OCI-LY1 (cell line): ENCODE measurements around the gene ACOT8.

Source experiments
- H2AFZ ChIP-seq: fragments of 200-600 bp; sonication (generic), shearing (Covaris generic); 2 replicates; pipeline ENCODE4 v1.6.0; 2014; ENCODE audit warnings: antibody characterized with exemption, mild to moderate bottlenecking, low read length
- H3F3A ChIP-seq: fragments of 200-600 bp; sonication (generic), shearing (Covaris generic); 2 replicates; pipeline ENCODE4 v1.6.0; 2014; ENCODE audit warnings: mild to moderate bottlenecking, antibody characterized with exemption, low read length, moderate library complexity; ENCODE audit not compliant: insufficient read depth
- H3K27ac ChIP-seq: fragments of 200-600 bp; sonication (generic); 2 replicates; pipeline ENCODE4 v1.5.1; 2014; ENCODE audit warnings: low read length, mixed run types, mild to moderate bottlenecking, low read depth; ENCODE audit not compliant: poor library complexity, severe bottlenecking
- H3K27me3 ChIP-seq: fragments of 200-600 bp; sonication (generic); 2 replicates; pipeline ENCODE4 v1.6.0; 2014; ENCODE audit warnings: antibody characterized with exemption, mild to moderate bottlenecking, low read length, moderate library complexity; ENCODE audit not compliant: insufficient read depth
- H3K36me3 ChIP-seq: fragments of 200-600 bp; sonication (generic); 2 replicates; pipeline ENCODE4 v1.6.1; 2014; ENCODE audit warnings: mild to moderate bottlenecking, antibody characterized with exemption, low read length, moderate library complexity, mixed read lengths; ENCODE audit not compliant: insufficient read depth
- H3K4me1 ChIP-seq: fragments of 200-600 bp; sonication (generic); 2 replicates; pipeline ENCODE4 v1.5.1; 2014; ENCODE audit warnings: mild to moderate bottlenecking, low read length, moderate library complexity; ENCODE audit not compliant: insufficient read depth, severe bottlenecking
- H3K4me2 ChIP-seq: fragments of 200-600 bp; sonication (generic), shearing (Covaris generic); 2 replicates; pipeline ENCODE4 v1.6.1; 2014; ENCODE audit warnings: low read length
- H3K4me3 ChIP-seq: fragments of 200-600 bp; sonication (generic); 2 replicates; pipeline ENCODE4 v1.5.1; 2014; ENCODE audit warnings: low read length, low read depth, mild to moderate bottlenecking, mixed read lengths; ENCODE audit not compliant: poor library complexity, severe bottlenecking
- H3K79me2 ChIP-seq: fragments of 200-600 bp; shearing (Covaris generic); 2 replicates; pipeline ENCODE4 v1.6.1; 2016; ENCODE audit warnings: mixed run types, low read length, mixed read lengths; ENCODE audit not compliant: insufficient read depth
- H3K9ac ChIP-seq: fragments of 200-600 bp; sonication (generic), shearing (Covaris generic); 2 replicates; pipeline ENCODE4 v1.6.1; 2014; ENCODE audit warnings: mild to moderate bottlenecking, low read length, mixed read lengths
- H3K9me2 ChIP-seq: fragments of 200-600 bp; sonication (generic), shearing (Covaris generic); 2 replicates; pipeline ENCODE4 v1.6.1; 2014; ENCODE audit warnings: low read depth, mild to moderate bottlenecking, low read length, mixed read lengths
- H3K9me3 ChIP-seq: fragments of 200-600 bp; shearing (Covaris generic); 2 replicates; pipeline ENCODE4 v1.6.1; 2014; ENCODE audit warnings: low read length, mixed read lengths
- H4K20me1 ChIP-seq: fragments of 200-600 bp; sonication (generic), shearing (Covaris generic); 2 replicates; pipeline ENCODE4 v1.6.0; 2016; ENCODE audit warnings: mild to moderate bottlenecking, low read length; ENCODE audit not compliant: insufficient read depth
- CTCF ChIP-seq: fragments of 200-600 bp; sonication (generic), shearing (Covaris generic); IDR thresholded peaks from 2 replicates; pipeline ENCODE4 v1.5.1; 2017; ENCODE audit warnings: mild to moderate bottlenecking, antibody characterized with exemption, low read length, moderate library complexity, mixed read lengths
- EZH2 ChIP-seq: fragments of 200-600 bp; sonication (generic), shearing (Covaris generic); IDR thresholded peaks from 2 replicates; pipeline ENCODE4 v1.8.0; 2017; ENCODE audit warnings: borderline replicate concordance, mixed run types, mild to moderate bottlenecking, antibody characterized with exemption, low read length, moderate library complexity, mixed read lengths

ACOT8 gene

GRCh38 chr20:45867136-45867818, 10.1 kb upstream of the ACOT8 start:
- Histone ChIP-seq H3K27ac (no peak overlapping the region), H3K9ac (no peak overlapping the region), H3K9me3 (no peaks in the 10 kb centered on the region), H3K27me3 (no peaks in the 10 kb centered on the region), H3K36me3 (no peaks in the 10 kb centered on the region), H3K79me2 (no peaks in the 10 kb centered on the region), H3F3A (no peaks in the 10 kb centered on the region), H2AFZ (no peak overlapping the region), H3K9me2 (no peaks in the 10 kb centered on the region), H3K4me3 (no peak overlapping the region), H3K4me1 (no peaks in the 10 kb centered on the region), H3K4me2 (no peak overlapping the region), H4K20me1 (no peaks in the 10 kb centered on the region)
- TF ChIP-seq CTCF (no peak), EZH2 (no peak)

GRCh38 chr20:45866454-45866853, 9.3 kb upstream of the ACOT8 start:
- Histone ChIP-seq H3K27me3 (no peaks in the 10 kb centered on the region), H4K20me1 (no peaks in the 10 kb centered on the region), H3K36me3 (no peaks in the 10 kb centered on the region), H3K9me2 (no peaks in the 10 kb centered on the region), H3K27ac (no peak overlapping the region), H3K4me2 (no peak overlapping the region), H2AFZ (no peak overlapping the region), H3K79me2 (no peaks in the 10 kb centered on the region), H3K9ac (no peak overlapping the region), H3K9me3 (no peaks in the 10 kb centered on the region), H3K4me1 (peaks cover under 1% of the 10 kb centered on the region), H3F3A (no peaks in the 10 kb centered on the region), H3K4me3 (no peak overlapping the region)
- TF ChIP-seq EZH2, result no peak
- no peak for TF ChIP-seq CTCF

GRCh38 chr20:45863543-45864470, 6.6 kb upstream of the ACOT8 start:
- H3K4me3 ChIP-seq, result no peak overlapping the region
- no peaks in the 10 kb centered on the region for H3K9me2 ChIP-seq
- no peak overlapping the region for H2AFZ ChIP-seq
- TF ChIP-seq EZH2, result no peak
- no peak for TF ChIP-seq CTCF
- H3K27me3 ChIP-seq, result no peaks in the 10 kb centered on the region
- no peaks in the 10 kb centered on the region for H3K79me2 ChIP-seq
- H3K4me2 ChIP-seq, result no peak overlapping the region
- H3K9me3 ChIP-seq, result no peaks in the 10 kb centered on the region
- no peaks in the 10 kb centered on the region for H3K36me3 ChIP-seq
- peaks cover 21% of the 10 kb centered on the region for H3K4me1 ChIP-seq
- no peak overlapping the region for H3K9ac ChIP-seq
- no peak overlapping the region for H3K27ac ChIP-seq
- H4K20me1 ChIP-seq, result no peaks in the 10 kb centered on the region
- no peaks in the 10 kb centered on the region for H3F3A ChIP-seq
